Hematopoietic multipotent progenitor cell treated with erythropoietin and hydrocortisone succinate and interleukin-3 and kit ligand, for 17 days (in vitro differentiated cells): ENCODE results near the gene MPHOSPH9.
A peak's percentile ranks its signal among the peaks of the same experiment; 100 is the strongest.
"Not testable (repeated sequence)": the region's sequence is repeated elsewhere in the genome, so short reads cannot be mapped to it uniquely, and the experiment has no call there.

Experiments used
- DNase-seq: peaks from one replicate; pipeline ENCODE4 v3.0.0-alpha.2; 2015; ENCODE audit warnings: low spot score

Gene MPHOSPH9

GRCh38 chr12:123254853-123255446 is 22.0 kb upstream of the MPHOSPH9 start:
- DNase-seq = no peak

DNA sequence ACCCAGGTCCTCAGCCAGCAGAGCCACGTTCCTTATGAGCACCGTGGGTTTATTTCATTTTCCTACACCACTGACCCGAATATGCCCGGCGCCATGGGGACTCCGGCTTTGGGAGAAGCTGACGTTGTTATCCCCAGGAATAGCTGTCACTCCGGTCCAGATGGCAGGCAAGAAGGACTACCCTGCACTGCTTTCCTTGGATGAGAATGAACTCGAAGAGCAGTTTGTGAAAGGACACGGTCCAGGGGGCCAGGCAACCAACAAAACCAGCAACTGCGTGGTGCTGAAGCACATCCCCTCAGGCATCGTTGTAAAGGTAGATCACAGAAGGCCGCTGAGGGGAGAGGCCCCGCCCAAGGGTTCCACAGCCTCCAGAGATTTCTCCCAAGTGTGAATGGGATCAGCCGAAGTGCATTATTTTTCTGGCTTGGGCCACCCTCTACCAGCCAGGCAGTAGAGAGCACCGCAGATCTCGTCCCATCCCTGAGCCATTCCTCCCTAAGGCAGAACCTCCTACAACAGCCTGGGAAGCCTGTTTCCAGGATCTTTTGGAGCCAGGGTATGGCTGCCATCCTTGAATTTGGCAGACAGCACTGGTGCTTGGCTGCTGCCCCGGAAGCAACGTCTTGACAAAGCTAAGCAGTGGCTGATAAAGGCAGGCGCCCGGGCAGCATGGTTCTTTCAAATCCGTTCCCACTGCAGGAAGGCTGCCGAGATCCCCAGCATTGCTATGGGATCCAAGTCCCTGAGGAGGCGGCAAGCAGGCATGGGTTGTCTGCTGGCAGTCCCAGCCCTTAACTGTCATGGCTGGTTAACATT is 20.9 kb upstream of the MPHOSPH9 start:
- DNase-seq = no peak

GRCh38 chr12:123252365-123252764 is 19.4 kb upstream of the MPHOSPH9 start:
- DNase-seq = not testable (repeated sequence)

GRCh38 chr12:123251403-123252076 is 18.6 kb upstream of the MPHOSPH9 start:
- DNase-seq = no peak

DNA sequence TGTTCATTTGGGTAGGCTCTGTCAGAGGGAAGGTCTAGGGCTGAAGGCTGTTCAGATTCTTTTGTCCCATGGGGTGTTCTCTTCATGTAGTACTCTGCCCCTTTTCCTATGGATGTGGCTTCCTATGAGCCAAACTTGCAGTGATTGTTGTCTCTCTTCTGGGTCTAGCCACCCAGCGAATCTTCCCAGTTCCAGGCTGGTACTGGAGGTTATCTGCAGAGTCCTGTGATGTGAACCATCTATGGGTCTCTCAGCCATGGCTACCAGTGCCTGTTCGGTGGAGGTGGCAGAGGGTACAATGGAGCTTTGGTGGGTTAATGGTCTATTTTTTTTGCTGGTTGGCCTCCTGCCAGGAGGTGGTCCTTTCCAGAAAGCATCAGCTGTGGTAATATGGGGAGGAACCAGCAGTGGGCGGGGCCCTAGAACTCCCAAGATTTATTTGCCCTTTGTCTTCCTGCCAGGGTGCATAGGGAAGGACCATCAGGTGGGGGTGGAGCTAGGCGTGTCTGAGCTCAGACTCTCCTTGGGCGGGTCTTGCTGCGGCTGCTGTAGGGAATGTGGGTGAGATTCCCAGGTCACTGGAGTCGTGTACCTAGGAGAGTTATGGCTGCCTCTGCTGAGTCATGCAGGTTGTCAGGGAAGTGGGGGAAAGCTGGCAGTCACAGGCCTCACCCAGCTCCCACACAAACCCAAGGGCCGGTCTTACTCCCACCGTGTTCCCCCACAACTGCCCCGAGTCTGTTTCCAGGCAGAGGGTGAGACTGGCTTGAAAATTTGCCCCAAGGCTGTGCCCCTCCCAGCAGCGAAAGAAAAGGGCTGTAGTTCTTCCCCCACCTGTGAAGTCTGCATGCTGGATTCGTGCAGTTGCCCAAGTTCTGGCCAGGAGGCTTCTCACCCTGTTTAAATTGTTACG is 17.8 kb upstream of the MPHOSPH9 start:
- DNase-seq = no peak

DNA sequence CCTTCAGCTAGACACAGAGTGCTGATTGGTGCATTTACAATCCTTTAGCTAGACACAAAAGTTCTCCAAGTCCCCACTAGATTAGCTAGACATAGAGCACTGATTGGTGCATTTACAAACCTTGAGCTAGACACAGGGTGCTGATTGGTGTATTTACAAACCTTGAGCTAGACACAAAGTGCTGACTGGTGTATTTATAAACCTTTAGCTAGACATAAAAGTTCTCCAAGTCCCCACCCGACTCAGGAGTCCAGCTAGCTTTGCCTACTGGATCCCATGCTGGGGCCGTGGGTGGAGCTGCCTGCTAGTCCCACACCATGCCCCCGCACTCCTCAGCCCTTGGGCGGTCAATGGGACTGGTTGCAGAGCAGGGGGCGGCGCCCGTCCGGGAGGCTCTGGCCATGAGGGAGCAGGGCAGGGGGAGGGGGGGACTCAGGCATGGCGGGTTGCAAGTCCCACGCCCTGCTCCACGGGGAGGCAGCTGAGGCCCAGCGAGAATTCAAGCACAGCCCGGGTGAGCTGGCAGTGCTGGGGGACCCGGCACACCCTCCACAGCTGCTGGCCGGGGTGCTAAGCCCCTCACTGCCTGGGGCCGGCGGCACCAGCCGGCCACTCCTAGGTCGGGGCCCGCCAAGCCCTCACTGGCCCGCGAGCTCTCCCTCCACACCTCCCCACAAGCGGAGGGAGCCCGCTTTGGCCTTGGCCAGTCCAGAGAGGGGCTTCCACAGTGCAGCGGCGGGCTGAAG is 16.2 kb upstream of the MPHOSPH9 start:
- not testable (repeated sequence) for DNase-seq

DNA sequence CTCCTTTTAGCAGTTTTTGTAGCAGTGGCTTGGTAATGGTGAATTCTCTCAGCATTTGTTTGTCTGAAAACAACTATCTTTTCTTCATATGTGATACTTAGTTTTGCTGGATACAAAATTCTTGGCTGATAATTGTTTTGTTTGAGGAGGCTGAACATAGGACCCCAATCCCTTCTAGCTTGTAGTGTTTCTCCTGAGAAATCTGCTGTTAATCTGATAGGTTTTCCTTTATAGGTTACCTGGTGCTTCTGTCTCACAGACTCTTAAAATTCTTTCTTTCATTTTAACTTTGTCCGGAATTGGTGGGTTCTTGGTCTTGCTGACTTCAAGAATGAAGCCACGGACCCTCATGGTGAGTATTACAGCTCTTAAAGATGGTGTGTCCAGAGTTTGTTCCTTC is 15.2 kb upstream of the MPHOSPH9 start:
- not testable (repeated sequence) for DNase-seq

DNA sequence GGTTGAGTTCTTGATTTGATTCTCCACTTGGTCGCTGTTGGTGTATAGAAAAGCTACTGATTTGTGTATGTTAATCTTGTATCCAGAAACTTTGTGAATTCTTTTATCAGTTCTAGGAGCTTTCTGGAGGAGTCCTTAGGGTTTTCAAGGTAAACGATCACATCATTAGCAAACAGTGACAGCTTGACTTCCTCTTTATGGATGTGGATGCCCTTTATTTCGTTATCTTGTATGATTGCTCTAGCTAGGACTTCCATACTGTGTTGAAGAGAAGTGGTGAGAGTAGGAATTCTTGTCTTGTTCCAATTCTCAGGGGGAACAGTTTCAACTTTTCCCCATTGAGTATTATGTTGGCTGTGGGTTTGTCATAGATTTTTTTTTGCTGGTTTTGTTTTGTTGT is 12.7 kb upstream of the MPHOSPH9 start:
- DNase-seq = no peak

DNA sequence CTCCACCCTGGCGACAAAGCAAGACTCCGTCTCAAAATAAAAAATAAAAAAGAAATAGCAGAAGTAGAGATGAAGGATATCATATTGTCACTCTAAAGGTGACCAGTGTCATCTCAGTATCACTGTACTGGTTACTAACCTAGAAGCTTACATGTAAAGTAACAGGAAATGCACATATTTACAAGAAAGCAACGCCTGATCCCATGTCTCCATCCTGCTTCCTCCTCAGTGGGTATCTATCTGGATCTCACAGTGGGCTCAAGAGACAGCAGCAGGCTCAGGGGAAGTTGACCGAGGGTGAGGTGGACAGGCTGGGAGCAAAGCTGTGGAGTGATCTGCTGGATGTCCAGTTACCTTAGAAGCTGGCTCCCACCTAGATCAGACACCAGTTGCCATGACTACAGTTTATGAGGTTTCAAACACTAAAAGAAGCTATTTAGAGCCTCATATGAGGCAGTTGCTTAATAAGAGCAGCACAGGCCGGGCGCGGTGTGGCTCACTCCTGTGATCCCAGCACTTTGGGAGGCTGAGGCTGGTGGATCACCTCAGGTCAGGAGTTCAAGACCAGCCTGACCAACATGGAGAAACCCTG is 10.8 kb upstream of the MPHOSPH9 start:
- DNase-seq = no peak

DNA sequence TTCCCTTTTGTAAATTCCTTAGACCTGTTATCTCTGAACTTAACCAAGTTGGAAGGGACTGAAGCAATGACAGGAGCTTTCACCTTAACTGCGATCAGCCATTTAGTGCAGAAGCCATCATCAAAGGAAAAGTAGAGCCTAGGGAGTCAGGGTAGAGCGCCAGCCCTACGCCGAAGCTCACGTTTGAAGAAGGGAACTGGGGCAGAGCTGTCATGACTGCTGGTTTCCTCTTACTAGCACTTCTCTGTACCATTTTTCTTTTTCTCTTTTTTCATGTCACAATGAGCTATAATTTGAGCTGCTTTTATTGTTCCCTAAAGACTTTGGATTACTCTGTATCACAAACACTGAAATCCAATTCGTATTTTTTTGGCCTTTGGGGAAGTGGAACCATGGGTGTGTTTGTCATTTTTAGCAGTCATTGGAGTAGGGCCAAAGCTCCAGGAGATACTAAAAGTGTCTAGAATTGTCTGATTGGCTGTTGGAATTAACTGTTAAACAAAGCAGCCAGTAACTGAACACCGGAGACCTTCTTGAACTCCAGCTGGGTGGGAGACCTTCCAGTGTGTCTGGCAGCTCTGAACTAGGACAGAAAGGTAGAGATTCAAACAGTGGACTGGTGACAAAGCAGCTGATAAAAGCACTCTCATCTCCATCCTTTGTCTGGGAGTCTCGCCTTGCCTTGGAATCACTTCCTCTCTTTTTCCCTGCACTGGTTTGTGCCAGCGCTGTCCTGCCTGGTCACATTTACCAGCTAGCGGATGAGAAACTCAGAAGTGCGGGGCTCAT is 9.4 kb upstream of the MPHOSPH9 start:
- no peak for DNase-seq

GRCh38 chr12:123238961-123239360 is 6.0 kb upstream of the MPHOSPH9 start:
- no peak for DNase-seq

DNA sequence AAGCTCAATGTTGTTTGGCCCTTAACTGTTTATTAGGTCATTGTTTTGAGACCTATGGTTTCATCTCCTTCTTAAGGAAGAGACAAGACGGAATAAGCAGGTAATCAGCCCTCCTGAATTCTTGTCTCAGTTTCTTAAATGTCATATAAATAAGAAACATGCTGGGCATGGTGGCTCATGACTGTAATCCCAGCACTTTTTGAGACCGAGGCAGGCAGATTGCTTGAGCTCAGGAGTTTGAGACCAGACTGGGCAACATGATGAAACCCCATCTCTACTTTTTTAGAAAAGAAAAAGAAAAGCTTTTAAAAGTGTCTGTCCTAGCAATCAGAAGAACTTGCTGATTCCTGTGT is 5.4 kb upstream of the MPHOSPH9 start:
- DNase-seq = no peak

DNA sequence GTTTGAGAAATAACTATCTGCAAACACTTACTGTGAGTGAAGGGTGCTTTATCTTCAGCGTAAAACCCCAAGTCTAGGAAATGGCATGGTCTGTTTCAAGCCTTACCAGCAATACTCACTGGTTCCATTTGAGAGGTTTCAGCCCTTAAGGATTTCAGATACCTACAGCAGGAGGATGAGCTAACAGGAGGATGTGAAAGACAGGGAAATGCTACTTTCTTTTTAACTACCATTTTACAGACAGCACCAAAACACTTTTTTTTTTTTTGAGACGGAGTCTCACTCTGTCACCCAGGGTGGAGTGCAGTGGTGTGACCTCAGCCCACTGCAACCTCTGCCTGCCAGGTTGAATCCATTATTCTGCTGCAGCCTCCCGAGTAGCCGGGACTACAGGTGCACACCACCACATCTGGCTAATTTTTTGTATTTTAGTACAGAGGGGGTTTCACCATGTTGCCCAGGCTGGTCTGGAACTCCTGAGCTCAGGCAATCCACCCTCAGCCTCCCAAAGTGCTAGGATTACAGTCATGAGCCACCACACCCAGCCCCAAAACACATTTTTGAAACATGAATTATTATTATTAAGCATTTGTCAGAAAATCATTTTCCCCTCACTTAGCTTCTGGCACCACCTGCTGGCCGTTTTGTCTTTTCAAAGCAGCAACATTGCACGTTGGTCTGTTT is 4.8 kb upstream of the MPHOSPH9 start:
- DNase-seq = peak; percentile 77

GRCh38 chr12:123233505-123234308 is 766 bp upstream of the MPHOSPH9 start:
- DNase-seq = peak; percentile 46

DNA sequence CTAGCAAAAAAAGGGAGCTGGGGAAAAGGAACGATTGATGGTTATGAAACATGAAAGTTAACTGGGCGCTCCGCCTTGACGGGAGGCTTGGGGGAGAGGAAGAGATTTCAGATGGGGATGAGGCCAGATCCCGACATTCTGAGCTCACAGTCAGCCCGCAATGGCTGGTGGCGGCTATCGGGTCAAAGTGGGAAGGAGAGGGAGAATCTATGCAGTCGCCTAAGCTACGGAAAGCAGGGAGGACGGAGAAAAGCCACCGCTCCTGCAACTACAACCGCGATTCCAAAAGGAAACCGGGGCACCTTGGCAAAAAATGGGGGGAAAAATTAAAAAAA is 502 bp downstream of the MPHOSPH9 start:
- DNase-seq = no peak

- DNase-seq = no peak
These were observed 1.0 kb downstream of the MPHOSPH9 start for GRCh38 chr12:123231931-123232330.

DNA sequence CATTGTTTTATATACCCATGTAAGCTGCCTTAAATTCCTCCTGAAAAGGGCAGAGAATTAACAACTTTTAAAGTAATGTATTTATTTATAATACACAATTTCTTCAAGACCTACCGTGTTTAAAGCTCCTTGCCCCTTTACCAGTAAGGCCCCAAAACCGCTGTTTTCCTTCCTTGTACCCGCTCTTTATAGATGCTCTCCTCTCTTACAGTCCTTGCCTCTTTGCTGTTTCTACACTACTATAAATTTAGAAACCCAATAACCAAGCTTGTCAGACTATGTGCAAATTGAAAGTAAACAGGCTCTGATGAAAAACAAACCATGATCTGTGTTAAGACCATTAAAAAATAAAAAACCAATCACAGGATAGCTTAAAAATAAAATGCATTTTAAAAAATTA is 3.9 kb downstream of the MPHOSPH9 start:
- no peak for DNase-seq

- no peak for DNase-seq
These were observed 5.2 kb downstream of the MPHOSPH9 start for GRCh38 chr12:123227581-123228258.
